GM10266 (cell line): ENCODE data around the gene SH3D19.

ENCODE experiments used
- DNase-seq: peaks from one replicate; pipeline ENCODE4 v3.0.0; 2012; ENCODE audit errors: extremely low spot score
- CTCF ChIP-seq: IDR thresholded peaks from 2 replicates; pipeline ENCODE4 v1.5.1; 2012; ENCODE audit warnings: mild to moderate bottlenecking, low read depth; ENCODE audit not compliant: control insufficient read depth, insufficient read depth; ENCODE audit errors: missing control alignments

SH3D19 gene

GRCh38 chr4:151107063-151107462 lies 218.3 kb downstream of the SH3D19 start:
- DNase-seq, result no peak
- no peak for TF ChIP-seq CTCF

GRCh38 chr4:151105454-151106032 lies 219.9 kb downstream of the SH3D19 start:
- TF ChIP-seq CTCF, result no peak
- DNase-seq, result no peak

GRCh38 chr4:151104621-151105020 lies 220.8 kb downstream of the SH3D19 start:
- no peak for TF ChIP-seq CTCF
- DNase-seq, result no peak

GRCh38 chr4:151103758-151104157 lies 221.6 kb downstream of the SH3D19 start:
- TF ChIP-seq CTCF, result no peak
- no peak for DNase-seq

- DNase-seq, result no peak
- no peak for TF ChIP-seq CTCF
These were observed 224.9 kb downstream of the SH3D19 start for GRCh38 chr4:151100531-151100930.

GRCh38 chr4:151099976-151100417 lies 225.4 kb downstream of the SH3D19 start:
- no peak for DNase-seq
- TF ChIP-seq CTCF, result no peak

GRCh38 chr4:151099229-151099975 lies 226.0 kb downstream of the SH3D19 start, which contains the start of gene RPS3A:
TSS of gene RPS3A (plus strand) at chr4:151099628. CDS start at chr4:151099653, 25 bp downstream.
- DNase-seq, result peak; percentile 84
- peak; percentile 96 for TF ChIP-seq CTCF
